Neuronal stem cell (in vitro differentiated cells): Measurements from ENCODE around the gene SEMA3A.

Experiments used
- DNase-seq: peaks from one replicate; pipeline ENCODE4 v3.0.0-alpha.2; 2013; ENCODE audit warnings: low spot score
- H2AFZ ChIP-seq: one replicate; pipeline ENCODE4 v1.6.1; 2013; ENCODE audit warnings: mild to moderate bottlenecking, low read length, inconsistent platforms
- H2AK5ac ChIP-seq: 2 replicates; pipeline ENCODE4 v1.6.1; 2013; ENCODE audit warnings: low read depth, mild to moderate bottlenecking, inconsistent platforms, low read length, moderate library complexity, mixed read lengths
- H2BK120ac ChIP-seq: 2 replicates; pipeline ENCODE4 v1.6.1; 2013; ENCODE audit warnings: low read depth, mild to moderate bottlenecking, inconsistent platforms, low read length, moderate library complexity, mixed read lengths
- H2BK12ac ChIP-seq: one replicate; pipeline ENCODE4 v1.6.1; 2013; ENCODE audit warnings: low read length, inconsistent platforms
- H2BK15ac ChIP-seq: 2 replicates; pipeline ENCODE4 v1.6.1; 2013; ENCODE audit warnings: mild to moderate bottlenecking, low read length, inconsistent platforms, mixed read lengths
- H2BK5ac ChIP-seq: one replicate; pipeline ENCODE4 v1.6.1; 2013; ENCODE audit warnings: inconsistent platforms, mild to moderate bottlenecking, low read length, moderate library complexity
- H3K14ac ChIP-seq: one replicate; pipeline ENCODE4 v1.6.1; 2013; ENCODE audit warnings: low read length, inconsistent platforms
- H3K18ac ChIP-seq: 2 replicates; pipeline ENCODE4 v1.6.1; 2013; ENCODE audit warnings: low read length, inconsistent platforms
- H3K23ac ChIP-seq: 2 replicates; pipeline ENCODE4 v1.6.1; 2013; ENCODE audit warnings: low read depth, mild to moderate bottlenecking, mixed read lengths, low read length, inconsistent platforms; ENCODE audit not compliant: poor library complexity
- H3K27ac ChIP-seq: replicated peaks from 3 replicates; pipeline ENCODE4 v1.5.1; 2013; ENCODE audit warnings: low read length, inconsistent platforms
- H3K27me3 ChIP-seq, 3 experiments: 2 replicates each; pipeline ENCODE4 v1.6.1; 2013; ENCODE audit warnings: low read length in 3 of 3, mild to moderate bottlenecking in 2 of 3, inconsistent platforms in 1 of 3, low read depth in 1 of 3, mixed read lengths in 1 of 3, moderate library complexity in 1 of 3; ENCODE audit not compliant: control insufficient read depth in 3 of 3, insufficient read depth in 3 of 3
- H3K36me3 ChIP-seq, 2 donors: replicated peaks in 1 of 2; 2 replicates each; pipeline ENCODE4 v1.6.1; 2013; ENCODE audit warnings: low read length in 2 of 2; ENCODE audit not compliant: control insufficient read depth in 2 of 2, insufficient read depth in 2 of 2
- H3K4ac ChIP-seq: 2 replicates; pipeline ENCODE4 v1.6.1; 2013; ENCODE audit warnings: inconsistent platforms, mild to moderate bottlenecking, low read length, moderate library complexity
- H3K4me1 ChIP-seq, 2 donors: 1 replicate in 1 of 2; 2 replicates in 1 of 2; pipeline ENCODE4 v1.6.1; 2013; ENCODE audit warnings: low read length in 2 of 2, low read depth in 1 of 2; ENCODE audit not compliant: control insufficient read depth in 2 of 2, insufficient read depth in 1 of 2
- H3K4me2 ChIP-seq: one replicate; pipeline ENCODE4 v1.6.1; 2013; ENCODE audit warnings: mild to moderate bottlenecking, low read length, inconsistent platforms; ENCODE audit not compliant: insufficient read depth, poor library complexity, severe bottlenecking
- H3K4me3 ChIP-seq, 2 donors: 2 replicates each; pipeline ENCODE4 v1.5.1; 2013; ENCODE audit warnings: low read length in 2 of 2, mild to moderate bottlenecking in 2 of 2, inconsistent platforms in 1 of 2, moderate library complexity in 1 of 2
- H3K79me1 ChIP-seq: one replicate; pipeline ENCODE4 v1.6.1; 2013; ENCODE audit warnings: low read depth, mild to moderate bottlenecking, inconsistent platforms, low read length, moderate library complexity
- H3K9ac ChIP-seq: one replicate; pipeline ENCODE4 v1.6.1; 2013; ENCODE audit warnings: mild to moderate bottlenecking, low read depth, low read length, inconsistent platforms; ENCODE audit not compliant: poor library complexity
- H3K9me3 ChIP-seq, 2 donors: replicated peaks in 1 of 2; 2 replicates each; pipeline versions ENCODE3 to v1.6.1; 2013; ENCODE audit warnings: low read length in 2 of 2, mild to moderate bottlenecking in 2 of 2, inconsistent platforms in 1 of 2, low read depth in 1 of 2, mixed read lengths in 1 of 2, moderate library complexity in 1 of 2; ENCODE audit not compliant: control insufficient read depth in 2 of 2, insufficient read depth in 1 of 2
- H4K8ac ChIP-seq: one replicate; pipeline ENCODE4 v1.6.1; 2013; ENCODE audit warnings: low read depth, mild to moderate bottlenecking, inconsistent platforms, low read length, moderate library complexity
- H4K91ac ChIP-seq: one replicate; pipeline ENCODE4 v1.6.1; 2013; ENCODE audit warnings: low read length, low read depth, mild to moderate bottlenecking, inconsistent platforms; ENCODE audit not compliant: poor library complexity
- WGBS, 2 donors: extraction: QIAGEN DNeasy Blood & Tissue Kit; methylation state at CpG; one replicate each; pipeline ENCODE4 v1.1.7; 2013; ENCODE audit warnings: missing lambda C conversion rate in 2 of 2, mixed read lengths in 1 of 2; ENCODE audit not compliant: insufficient read length in 2 of 2, insufficient replicate concordance in 1 of 2; ENCODE audit errors: extremely low coverage in 2 of 2; 5-methylcytosine and 5-hydroxymethylcytosine counted together

SEMA3A gene

DNA sequence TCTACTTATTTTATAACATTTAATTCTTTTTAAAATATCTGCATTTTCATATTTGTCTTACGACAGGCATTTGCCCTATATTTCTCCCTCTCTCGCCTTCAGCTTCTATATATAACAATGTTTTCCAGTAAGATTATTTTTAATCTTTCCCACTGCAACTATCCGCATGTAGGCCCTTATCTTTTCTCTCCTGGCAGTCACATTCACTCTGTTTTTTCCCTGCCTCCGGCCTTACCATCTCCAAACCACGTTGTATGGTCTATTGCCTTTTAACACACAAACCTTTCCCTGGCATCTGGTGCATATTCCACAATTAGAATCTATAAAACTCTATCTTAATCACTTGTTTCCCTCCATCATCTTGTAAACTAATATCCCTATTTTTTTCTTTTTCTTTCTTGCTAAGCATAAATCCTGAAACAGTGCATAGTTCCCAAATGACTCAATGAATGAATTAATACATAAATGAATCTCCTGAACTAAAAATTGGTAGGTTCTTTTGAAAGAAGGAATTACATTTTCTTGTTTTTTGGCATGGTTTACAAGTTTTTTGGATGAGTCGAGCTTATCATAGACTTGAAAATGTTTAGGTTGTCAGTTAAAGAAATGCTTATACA lies 173.2 kb downstream of the SEMA3A start:
- Histone ChIP-seq H3K4ac (no peak overlapping the region), H3K27me3 (no peaks in the 10 kb centered on the region), H3K18ac (no peak overlapping the region), H3K14ac (no peak overlapping the region), H2AK5ac (no peak overlapping the region), H3K36me3 (peaks cover 0 to 37% of the 10 kb centered on the region in 2 donors), H3K4me2 (no peak overlapping the region), H4K8ac (no peak overlapping the region), H2BK12ac (no peak overlapping the region), H3K4me3 (no peak overlapping the region), H3K27ac (no peak overlapping the region), H4K91ac (no peak overlapping the region), H2BK120ac (no peak overlapping the region), H3K23ac (no peak overlapping the region), H3K4me1 (peaks cover 2 to 7% of the 10 kb centered on the region in 2 donors), H2BK5ac (no peak overlapping the region), H2AFZ (no peak overlapping the region), H3K9ac (no peak overlapping the region), H3K9me3 (peaks cover 0 to 4% of the 10 kb centered on the region in 2 donors), H2BK15ac (no peak overlapping the region), H3K79me1 (no peaks in the 10 kb centered on the region)
- no CpG with 5 or more reads among the region's 6 CpGs for WGBS, 2 donors
- no peak for DNase-seq

DNA sequence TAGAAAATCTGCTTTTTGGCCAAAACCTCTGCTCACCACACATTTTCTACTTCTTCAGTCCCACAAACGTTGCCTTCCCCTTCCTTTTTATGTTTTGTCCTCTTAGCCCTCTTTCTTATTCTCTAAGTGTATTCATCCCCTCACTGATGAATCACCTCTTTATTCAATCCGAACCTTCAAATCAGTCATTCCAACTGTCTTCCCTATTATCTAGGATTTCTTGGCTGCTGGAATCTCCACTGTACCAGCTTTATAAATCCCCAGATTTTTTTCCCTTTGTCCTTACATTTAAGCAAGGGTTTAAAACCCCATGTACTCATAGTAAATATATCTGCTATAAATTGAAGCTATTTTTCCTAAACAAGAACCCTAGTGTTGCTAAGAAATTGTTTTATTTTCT lies 176.9 kb downstream of the SEMA3A start:
- no peak for DNase-seq
- no peak overlapping the region for H3K14ac ChIP-seq
- H3K18ac ChIP-seq = no peak overlapping the region
- H4K8ac ChIP-seq = no peak overlapping the region
- H2BK120ac ChIP-seq = no peak overlapping the region
- no peak overlapping the region for H2AK5ac ChIP-seq
- H3K27me3 ChIP-seq = no peaks in the 10 kb centered on the region
- peaks cover 0 to 2% of the 10 kb centered on the region in 2 donors for H3K4me1 ChIP-seq
- H3K9ac ChIP-seq = no peak overlapping the region
- no peaks in the 10 kb centered on the region for H3K79me1 ChIP-seq
- H2AFZ ChIP-seq = no peak overlapping the region
- no peak overlapping the region for H3K4me2 ChIP-seq
- no peak overlapping the region for H2BK15ac ChIP-seq
- no peak overlapping the region for H3K23ac ChIP-seq
- no peak overlapping the region for H3K27ac ChIP-seq
- no peaks in the 10 kb centered on the region for H3K9me3 ChIP-seq
- WGBS, 2 donors = no CpG with 5 or more reads among the region's 2 CpGs
- H2BK5ac ChIP-seq = no peak overlapping the region
- no peak overlapping the region for H4K91ac ChIP-seq
- H2BK12ac ChIP-seq = no peak overlapping the region
- peaks cover 0 to 34% of the 10 kb centered on the region in 2 donors for H3K36me3 ChIP-seq
- no peak overlapping the region for H3K4me3 ChIP-seq
- no peak overlapping the region for H3K4ac ChIP-seq

DNA sequence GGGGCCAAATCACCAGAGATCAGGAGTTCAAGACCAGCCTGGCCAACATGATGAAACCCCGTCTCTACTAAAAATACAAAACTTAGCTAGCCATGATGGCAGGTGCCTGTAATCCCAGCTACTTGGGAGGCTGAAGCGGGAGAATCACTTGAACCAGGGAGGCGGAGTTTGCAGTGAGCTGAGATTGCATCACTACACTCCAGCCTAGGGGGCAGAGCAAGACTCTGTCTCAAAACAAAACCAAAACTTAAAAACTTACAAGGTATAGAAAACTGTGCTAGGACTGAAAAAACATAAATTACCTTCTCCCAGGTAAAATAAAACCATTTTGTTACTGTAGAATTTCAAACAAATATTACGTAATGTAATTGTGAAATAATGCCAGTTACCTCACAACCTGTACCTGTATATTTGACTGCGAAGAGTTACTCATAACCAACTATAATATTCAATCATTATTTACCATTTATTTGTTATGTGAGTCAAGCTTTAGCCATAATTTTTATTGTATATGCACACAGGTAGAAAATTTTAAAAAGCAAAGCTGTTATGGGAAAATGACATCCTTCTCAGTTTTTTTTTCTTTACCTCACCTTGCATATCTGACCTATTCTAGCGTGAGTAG lies 180.9 kb downstream of the SEMA3A start:
- Histone ChIP-seq H3K4ac (no peak overlapping the region), H3K27me3 (no peaks in the 10 kb centered on the region), H3K27ac (no peak overlapping the region), H3K79me1 (no peaks in the 10 kb centered on the region), H3K4me3 (no peak overlapping the region), H2AK5ac (no peak overlapping the region), H3K23ac (no peak overlapping the region), H2BK15ac (no peak overlapping the region), H2AFZ (no peak overlapping the region), H3K18ac (no peak overlapping the region), H2BK5ac (no peak overlapping the region), H3K14ac (no peak overlapping the region), H3K9ac (no peak overlapping the region), H3K36me3 (peaks cover 0 to 57% of the 10 kb centered on the region in 2 donors), H2BK12ac (no peak overlapping the region), H3K4me2 (no peak overlapping the region), H3K9me3 (no peaks in the 10 kb centered on the region), H2BK120ac (no peak overlapping the region), H4K8ac (no peak overlapping the region), H3K4me1 (peaks cover 0 to 2% of the 10 kb centered on the region in 2 donors), H4K91ac (no peak overlapping the region)
- no CpG with 5 or more reads among the region's 6 CpGs for WGBS, 2 donors
- DNase-seq = no peak

DNA sequence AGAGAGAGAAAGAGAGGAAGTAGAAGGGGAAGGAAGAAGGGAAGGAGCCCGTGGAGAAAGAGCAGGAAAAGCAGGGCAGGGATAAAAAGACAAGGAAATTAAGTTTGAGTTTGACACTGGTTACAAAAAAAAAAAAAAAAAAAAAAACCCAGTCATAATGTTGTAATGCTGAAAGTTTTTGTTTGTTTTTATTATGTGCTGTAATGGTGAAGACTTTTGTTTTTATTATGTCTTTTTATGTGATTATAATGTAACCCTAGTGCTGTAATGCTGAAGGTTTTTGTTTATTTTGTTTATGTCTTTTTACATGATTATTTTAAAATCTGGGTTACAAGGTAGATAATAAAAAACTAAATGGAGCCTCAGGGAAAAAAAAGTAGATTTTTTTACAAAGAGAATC lies 184.8 kb downstream of the SEMA3A start:
- no peaks in the 10 kb centered on the region for H3K27me3 ChIP-seq
- H3K9ac ChIP-seq = no peak overlapping the region
- no peak for DNase-seq
- no peaks in the 10 kb centered on the region for H3K79me1 ChIP-seq
- no peak overlapping the region for H2BK12ac ChIP-seq
- no peak overlapping the region for H2AK5ac ChIP-seq
- H3K4me1 ChIP-seq = no peaks in the 10 kb centered on the region
- H4K8ac ChIP-seq = no peak overlapping the region
- H2BK5ac ChIP-seq = no peak overlapping the region
- H4K91ac ChIP-seq = no peak overlapping the region
- no peak overlapping the region for H2BK15ac ChIP-seq
- WGBS, 2 donors = no CpG with 5 or more reads among the region's 1 CpG
- no peak overlapping the region for H3K23ac ChIP-seq
- H3K14ac ChIP-seq = no peak overlapping the region
- no peak overlapping the region for H3K4ac ChIP-seq
- H3K36me3 ChIP-seq = peaks cover 0 to 92% of the 10 kb centered on the region in 2 donors
- no peak overlapping the region for H2BK120ac ChIP-seq
- no peak overlapping the region for H3K27ac ChIP-seq
- no peak overlapping the region for H2AFZ ChIP-seq
- no peak overlapping the region for H3K4me3 ChIP-seq
- no peaks in the 10 kb centered on the region for H3K9me3 ChIP-seq
- no peak overlapping the region for H3K4me2 ChIP-seq
- H3K18ac ChIP-seq = no peak overlapping the region
